Endothelial cell of umbilical vein (primary cell): ENCODE data around the gene PALD1. TPM values are rescaled to one million over a fixed set of nuclear protein-coding genes. Genes with fewer than 3 reads are reported as not detected.

ENCODE experiments used
- BruUV-seq: library from RNA; stranded (reverse); fragments of 400-500 nt; replicated peaks from 2 replicates; lab custom pipeline; 2021; lab: Mats Ljungman, UMichigan
- CTCF ChIA-PET: fragments of 300-600, 350-600 bp; sonication (Branson Sonifier 250); formaldehyde crosslinking; loops from one replicate; lab custom pipeline; 2021; ENCODE audit warnings: antibody characterized with exemption, inconsistent platforms; lab: Charles Lee
- POLR2A ChIA-PET: fragments of 300-600, 350-600 bp; sonication (Branson Sonifier 250); formaldehyde crosslinking; loops from one replicate; lab custom pipeline; 2021; ENCODE audit warnings: antibody characterized with exemption, inconsistent platforms; lab: Charles Lee
- DNase-seq: peaks from one replicate; pipeline ENCODE4 v3.0.0-alpha.2; 2011; ENCODE audit warnings: low read depth, low spot score
- FAIRE-seq: peaks from 2 replicates; lab custom pipeline; 2011; peaks lifted over from hg19 to GRCh38; lab: Jason Lieb, UNC
- H2AFZ ChIP-seq: 2 replicates; pipeline ENCODE4 v1.6.0; 2012; ENCODE audit warnings: low read depth, low read length, control low read depth, inconsistent platforms
- H3K27ac ChIP-seq: 2 replicates; pipeline ENCODE4 v1.5.1; 2011; ENCODE audit warnings: low read depth, mild to moderate bottlenecking, control low read depth, low read length, moderate library complexity; ENCODE audit not compliant: insufficient read depth
- H3K27me3 ChIP-seq, 2 experiments: 2 replicates each; pipeline versions ENCODE4 v1.6.0 to v1.6.1; 2011; ENCODE audit warnings: low read length in 2 of 2, mixed read lengths in 1 of 2; ENCODE audit not compliant: control insufficient read depth in 2 of 2, insufficient read depth in 2 of 2
- H3K36me3 ChIP-seq, 2 experiments: 2 replicates in 1 of 2; 3 replicates in 1 of 2; pipeline ENCODE4 v1.5.1; 2011; ENCODE audit warnings: low read length in 2 of 2, mild to moderate bottlenecking in 1 of 2, moderate library complexity in 1 of 2; ENCODE audit not compliant: control insufficient read depth in 2 of 2, insufficient read depth in 2 of 2; ENCODE audit errors: extremely low read depth in 1 of 2
- H3K4me1 ChIP-seq: 3 replicates; pipeline ENCODE4 v1.5.1; 2011; ENCODE audit warnings: mild to moderate bottlenecking, low read length; ENCODE audit not compliant: control insufficient read depth, insufficient read depth; ENCODE audit errors: extremely low read depth
- H3K4me2 ChIP-seq: 2 replicates; pipeline ENCODE4 v1.6.1; 2011; ENCODE audit warnings: low read length, control low read depth, mixed read lengths; ENCODE audit not compliant: insufficient read depth
- H3K4me3 ChIP-seq, 3 experiments: fragments of 200-600 bp in 1 of 3; sonication (generic), shearing (Covaris generic) in 1 of 3; replicated peaks in 1 of 3; 2 replicates each; pipeline ENCODE4 v1.5.1; 2011 to 2016; ENCODE audit warnings: control low read depth in 3 of 3, low read length in 3 of 3, mild to moderate bottlenecking in 2 of 3, inconsistent platforms in 1 of 3, low read depth in 1 of 3, moderate library complexity in 1 of 3; ENCODE audit not compliant: insufficient read depth in 1 of 3
- H3K79me2 ChIP-seq: 2 replicates; pipeline ENCODE4 v1.6.0; 2012; ENCODE audit warnings: low read length, inconsistent platforms; ENCODE audit not compliant: control insufficient read depth, insufficient read depth
- H3K9ac ChIP-seq: replicated peaks from 2 replicates; pipeline ENCODE3; 2011; ENCODE audit warnings: low read length, control low read depth; ENCODE audit not compliant: insufficient read depth; ENCODE audit errors: extremely low read depth
- H3K9me1 ChIP-seq: replicated peaks from 3 replicates; pipeline ENCODE4 v1.6.0; 2011; ENCODE audit warnings: mild to moderate bottlenecking, low read length; ENCODE audit not compliant: control insufficient read depth, insufficient read depth; ENCODE audit errors: extremely low read depth
- H3K9me3 ChIP-seq: replicated peaks from 2 replicates; pipeline ENCODE4 v1.5.1; 2012; ENCODE audit warnings: low read length, inconsistent platforms; ENCODE audit not compliant: control insufficient read depth, insufficient read depth
- H4K20me1 ChIP-seq: replicated peaks from 2 replicates; pipeline ENCODE3; 2011; ENCODE audit warnings: mild to moderate bottlenecking, low read length; ENCODE audit not compliant: control insufficient read depth, insufficient read depth; ENCODE audit errors: extremely low read depth
- EZH2 ChIP-seq: IDR thresholded peaks from 2 replicates; pipeline ENCODE4 v1.6.1; 2012; ENCODE audit warnings: borderline replicate concordance, low read depth, mild to moderate bottlenecking, moderate library complexity, low read length, inconsistent platforms; ENCODE audit not compliant: severe bottlenecking
- FOS ChIP-seq: IDR thresholded peaks from 2 replicates; pipeline ENCODE4 v1.6.1; 2011; ENCODE audit warnings: mild to moderate bottlenecking, low read length, moderate library complexity, borderline replicate concordance; ENCODE audit not compliant: insufficient read depth
- GATA2 ChIP-seq: IDR thresholded peaks from 2 replicates; pipeline ENCODE4 v1.7.0; 2011; ENCODE audit warnings: low read depth, mild to moderate bottlenecking, moderate library complexity, mixed read lengths, low read length; ENCODE audit not compliant: insufficient read length, insufficient read depth
- JUN ChIP-seq: IDR thresholded peaks from 2 replicates; pipeline ENCODE4 v1.6.1; 2011; ENCODE audit warnings: borderline replicate concordance, low read depth; ENCODE audit not compliant: insufficient read length, insufficient read depth
- MAX ChIP-seq: IDR thresholded peaks from 2 replicates; pipeline ENCODE4 v1.6.1; 2011; ENCODE audit not compliant: insufficient read depth, insufficient read length
- MYC ChIP-seq: IDR thresholded peaks from one replicate; pipeline ENCODE4 v1.6.1; 2011; ENCODE audit warnings: mild to moderate bottlenecking, low read depth, low read length
- POLR2A ChIP-seq: IDR thresholded peaks from 2 replicates; pipeline ENCODE4 v1.6.1; 2012; ENCODE audit warnings: low read depth, mild to moderate bottlenecking, control low read depth, low read length
- POLR2AphosphoS5 ChIP-seq: IDR thresholded peaks from 2 replicates; pipeline ENCODE4 v1.6.1; 2012; ENCODE audit warnings: low read depth, mild to moderate bottlenecking, control low read depth, low read length, moderate library complexity; ENCODE audit not compliant: insufficient read depth
- dilution Hi-C: fragments of 300-500 bp; cut with MboI; formaldehyde crosslinking; loops from one replicate; pipeline ENCODE4 v1.15.0; 2019; ENCODE audit warnings: low sequenced_read_pairs; ENCODE audit not compliant: extremely low pct_ligation_motif_present
- intact Hi-C: fragments of 100-400 bp; cut with micrococcal nuclease; formaldehyde crosslinking; loops from one replicate; pipeline ENCODE4 v1.10.0; 2022
- polyA plus RNA-seq, 4 experiments: library from polyadenylated mRNA; depleted of rRNA in 3 of 4; stranded (reverse) in 3 of 4; unstranded in 1 of 4; fragments of >200 nt; gene quantifications; 2 replicates each; pipeline versions ENCODE4 v1.2.1 to v1.2.3, GENCODE V29; 2011 to 2012; ENCODE audit warnings: missing spikeins in 1 of 4
- total RNA-seq: library from RNA; stranded (reverse); gene quantifications from 2 replicates; pipeline ENCODE4 v1.2.3, GENCODE V29; 2021
- TF ChIP-seq, protein P1 (sequence below), 2 donors: IDR thresholded peaks; 1 replicate in 1 of 2; 2 replicates in 1 of 2; pipeline ENCODE4 v1.5.1; 2011; ENCODE audit warnings: low read length in 2 of 2, mild to moderate bottlenecking in 2 of 2, moderate library complexity in 2 of 2, control low read depth in 1 of 2, inconsistent platforms in 1 of 2, low read depth in 1 of 2; ENCODE audit not compliant: insufficient read depth in 1 of 2; ENCODE audit errors: extremely low read depth in 1 of 2

The PALD1 gene
- total and polyA plus RNA-seq, 2 donors (not counting 3 experiments of a cell fraction or from before 2014, with no cell fraction given): 16.6 to 73.3 TPM

GRCh38 chr10:70575486-70575873, 96.9 kb downstream of the PALD1 start:
- no peak for TF ChIP-seq MAX
- TF ChIP-seq POLR2AphosphoS5: no peak
- TF ChIP-seq JUN: no peak
- no peak for TF ChIP-seq MYC
- TF ChIP-seq, protein P1, sequence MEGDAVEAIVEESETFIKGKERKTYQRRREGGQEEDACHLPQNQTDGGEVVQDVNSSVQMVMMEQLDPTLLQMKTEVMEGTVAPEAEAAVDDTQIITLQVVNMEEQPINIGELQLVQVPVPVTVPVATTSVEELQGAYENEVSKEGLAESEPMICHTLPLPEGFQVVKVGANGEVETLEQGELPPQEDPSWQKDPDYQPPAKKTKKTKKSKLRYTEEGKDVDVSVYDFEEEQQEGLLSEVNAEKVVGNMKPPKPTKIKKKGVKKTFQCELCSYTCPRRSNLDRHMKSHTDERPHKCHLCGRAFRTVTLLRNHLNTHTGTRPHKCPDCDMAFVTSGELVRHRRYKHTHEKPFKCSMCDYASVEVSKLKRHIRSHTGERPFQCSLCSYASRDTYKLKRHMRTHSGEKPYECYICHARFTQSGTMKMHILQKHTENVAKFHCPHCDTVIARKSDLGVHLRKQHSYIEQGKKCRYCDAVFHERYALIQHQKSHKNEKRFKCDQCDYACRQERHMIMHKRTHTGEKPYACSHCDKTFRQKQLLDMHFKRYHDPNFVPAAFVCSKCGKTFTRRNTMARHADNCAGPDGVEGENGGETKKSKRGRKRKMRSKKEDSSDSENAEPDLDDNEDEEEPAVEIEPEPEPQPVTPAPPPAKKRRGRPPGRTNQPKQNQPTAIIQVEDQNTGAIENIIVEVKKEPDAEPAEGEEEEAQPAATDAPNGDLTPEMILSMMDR (IDR thresholded peaks at IDR 0.05; ENCODE audit: extremely low read depth in 1 of 2, insufficient read depth in 1 of 2, low read depth in 1 of 2, low read length in 2 of 2): no peak
- no peak for TF ChIP-seq POLR2A
- no peak for TF ChIP-seq FOS
- TF ChIP-seq GATA2: no peak
- no peak for TF ChIP-seq EZH2
- no TSS peak for BruUV-seq
- H4K20me1 ChIP-seq: no peaks in the 10 kb centered on the region
- no peaks in the 10 kb centered on the region for H3K4me1 ChIP-seq
- no peaks in the 10 kb centered on the region for H3K36me3 ChIP-seq
- no peak overlapping the region for H3K4me3 ChIP-seq
- H3K9ac ChIP-seq: no peak overlapping the region
- no peaks in the 10 kb centered on the region for H3K79me2 ChIP-seq
- intact Hi-C loops (no loop called here), dilution Hi-C loops (no loop called here)
- peaks cover 0 to 6% of the 10 kb centered on the region in 2 experiments for H3K27me3 ChIP-seq
- ChIA-PET CTCF (interaction anchor here (1.1 to 1.4 kb wide), 2 partner anchors 24 to 183 kb away, joined by 3 read pairs; no protein-coding TSS in a partner anchor), POLR2A (no interaction called here)
- no peak overlapping the region for H3K4me2 ChIP-seq
- H2AFZ ChIP-seq: no peak overlapping the region
- H3K9me1 ChIP-seq: no peaks in the 10 kb centered on the region
- no peaks in the 10 kb centered on the region for H3K9me3 ChIP-seq
- no peak overlapping the region for H3K27ac ChIP-seq
- FAIRE-seq: no peak
- DNase-seq: no peak
